ENCODE results near the gene MED4. TPM values are rescaled to one million over a fixed set of nuclear protein-coding genes. Genes with fewer than 3 reads are reported as not detected.

The MED4 gene
- total and polyA plus RNA-seq, 2 of the 8 experiments (the other 6 are each of a cell fraction or from before 2014, with no cell fraction given) = 25.7 to 48.1 TPM

DNA sequence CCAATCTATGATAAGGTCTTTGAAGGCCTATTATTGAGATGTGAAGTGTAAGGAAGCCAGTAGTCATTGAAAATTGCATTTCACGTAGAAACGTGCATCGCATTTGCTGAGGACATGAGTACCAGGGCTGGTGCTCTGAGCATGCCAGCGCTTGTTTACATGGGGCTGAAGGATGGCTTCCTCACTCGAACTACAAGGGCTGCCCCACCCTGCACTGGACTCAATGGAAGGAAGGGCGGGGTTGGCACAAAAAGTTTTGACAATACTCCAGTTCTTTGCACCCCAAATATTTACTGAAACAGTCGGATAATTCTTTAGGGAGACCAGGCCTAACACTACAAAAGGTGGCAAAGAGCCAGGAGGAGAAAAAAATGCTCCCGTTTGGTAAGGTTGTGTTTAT, 28.9 kb upstream of the MED4 start:
- Histone ChIP-seq H3K4me3 (ENCODE audit: extremely low read depth in 1 of 4, insufficient read depth in 2 of 4, low read depth in 3 of 4, low read length in 4 of 4) (no peak overlapping the region), H4K20me1 (replicated peaks in 1 of 2; ENCODE audit: control insufficient read depth in 1 of 2, insufficient read depth in 2 of 2, low read length in 2 of 2) (no peaks in the 10 kb centered on the region), H2AFZ (ENCODE audit: low read length) (no peak overlapping the region), H2AK5ac (ENCODE audit: low read depth, low read length) (no peak overlapping the region), H3K36me3 (ENCODE audit: control insufficient read depth in 2 of 4, insufficient read depth in 4 of 4, low read length in 3 of 4) (no peaks in the 10 kb centered on the region), H2BK5ac (ENCODE audit: low read depth, low read length) (no peak overlapping the region), H2BK12ac (ENCODE audit: low read depth, low read length) (no peak overlapping the region; the same call in 1 of the 2 replicates), H3K27me3 (replicated peaks in 1 of 4; ENCODE audit: control insufficient read depth in 3 of 4, extremely low read depth in 1 of 4, insufficient read depth in 3 of 4, low read length in 3 of 4) (no peaks in the 10 kb centered on the region), H3K79me2 (ENCODE audit: control insufficient read depth in 1 of 2, insufficient read depth in 2 of 2, low read length in 2 of 2) (no peaks in the 10 kb centered on the region), H3K27ac (ENCODE audit: low read depth, low read length) (no peak overlapping the region), H2BK15ac (ENCODE audit: low read length) (no peak overlapping the region), H3K23me2 (ENCODE audit: low read depth, low read length) (no peaks in the 10 kb centered on the region), H3K9me3 (ENCODE audit: insufficient read depth in 2 of 2, low read depth in 1 of 2, low read length in 1 of 2) (no peaks in the 10 kb centered on the region), H3K4me1 (replicated peaks in 1 of 4; ENCODE audit: control insufficient read depth in 3 of 4, insufficient read depth in 4 of 4, low read length in 3 of 4) (peaks cover 0 to 6% (median 3%) of the 10 kb centered on the region in 4 experiments; a peak in 6 of 7 replicates), H4K5ac (ENCODE audit: insufficient read length, low read depth, low read length) (no peak overlapping the region), H2BK20ac (ENCODE audit: low read length) (no peak overlapping the region), H3K18ac (ENCODE audit: extremely low read depth, low read length) (no peak overlapping the region), H3K23ac (ENCODE audit: insufficient read length) (no peak overlapping the region), H2BK120ac (replicated peaks; ENCODE audit: low read depth, low read length) (no peak overlapping the region), H3K79me1 (ENCODE audit: low read depth, low read length) (no peaks in the 10 kb centered on the region), H3K9ac (replicated peaks in 1 of 4; ENCODE audit: extremely low read depth in 1 of 4, low read depth in 3 of 4, low read length in 3 of 4) (no peak overlapping the region), H3K4me2 (ENCODE audit: insufficient read depth in 1 of 2, low read depth in 2 of 2, low read length in 2 of 2) (no peak overlapping the region), H4K8ac (ENCODE audit: extremely low read depth, insufficient read depth, low read length) (no peak overlapping the region), H4K91ac (replicated peaks; ENCODE audit: insufficient read length, low read length) (no peak overlapping the region), H3K14ac (ENCODE audit: insufficient read length) (no peak overlapping the region), H3K56ac (replicated peaks; ENCODE audit: insufficient read length, low read depth, low read length) (no peak overlapping the region), H3K4ac (replicated peaks; ENCODE audit: insufficient read length, low read depth, low read length) (no peak overlapping the region)
- FAIRE-seq (no peak), DNase-seq (ENCODE audit: low read depth in 1 of 2, low spot score in 2 of 2) (no peak)
- CTCF ChIA-PET (ENCODE audit: partially characterized antibody) = interaction anchor here (0.7 kb wide), 1 partner anchor 7 kb away, joined by 3 read pairs; no protein-coding TSS in a partner anchor
- 85% methylated on average over 8 of the region's 8 CpGs; no CpG with 5 or more reads in 1 of the 2 experiments for WGBS, 2 experiments (ENCODE audit: extremely low coverage in 1 of 2, insufficient coverage in 1 of 2, insufficient read length in 1 of 2, insufficient replicate concordance in 2 of 2, low coverage in 1 of 2, low lambda C conversion rate in 2 of 2, missing lambda C conversion rate in 1 of 2)
- POLR2A ChIA-PET (ENCODE audit: partially characterized antibody) = no interaction called here
- no peak for TF ChIP-seq SUZ12 (IDR thresholded peaks at IDR 0.05; ENCODE audit: low read length)
- TF ChIP-seq NANOG (IDR thresholded peaks at IDR 0.05; ENCODE audit: insufficient read depth, low read depth, low read length, poor library complexity, severe bottlenecking) = no peak
- no peak for TF ChIP-seq POU5F1 (IDR thresholded peaks at IDR 0.05; ENCODE audit: low read depth, low read length)
- TF ChIP-seq BACH1 (IDR thresholded peaks at IDR 0.05; ENCODE audit: low read length) = no peak
- TF ChIP-seq RXRA (IDR thresholded peaks at IDR 0.05; ENCODE audit: insufficient read depth, low read depth, low read length) = no peak
- no peak for TF ChIP-seq SIX5 (IDR thresholded peaks at IDR 0.05; ENCODE audit: low read depth, low read length)
- no peak for TF ChIP-seq CTBP2 (IDR thresholded peaks at IDR 0.05; ENCODE audit: borderline replicate concordance, insufficient read depth, insufficient read length, low read length)
- no peak for TF ChIP-seq NRF1 (IDR thresholded peaks at IDR 0.05; ENCODE audit: low read depth, low read length)
- TF ChIP-seq EZH2 (IDR thresholded peaks at IDR 0.05; ENCODE audit: low read depth, low read length, severe bottlenecking) = no peak
- no peak for TF ChIP-seq HDAC2 (IDR thresholded peaks at IDR 0.05; ENCODE audit: borderline replicate concordance in 1 of 2, low read depth in 2 of 2, low read length in 2 of 2)
- TF ChIP-seq, protein P1, sequence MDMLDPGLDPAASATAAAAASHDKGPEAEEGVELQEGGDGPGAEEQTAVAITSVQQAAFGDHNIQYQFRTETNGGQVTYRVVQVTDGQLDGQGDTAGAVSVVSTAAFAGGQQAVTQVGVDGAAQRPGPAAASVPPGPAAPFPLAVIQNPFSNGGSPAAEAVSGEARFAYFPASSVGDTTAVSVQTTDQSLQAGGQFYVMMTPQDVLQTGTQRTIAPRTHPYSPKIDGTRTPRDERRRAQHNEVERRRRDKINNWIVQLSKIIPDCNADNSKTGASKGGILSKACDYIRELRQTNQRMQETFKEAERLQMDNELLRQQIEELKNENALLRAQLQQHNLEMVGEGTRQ (IDR thresholded peaks at IDR 0.05; ENCODE audit: low read length) = no peak
- TF ChIP-seq CBX8 (IDR thresholded peaks at IDR 0.05; ENCODE audit: borderline replicate concordance, low read depth, low read length) = no peak
- no peak for TF ChIP-seq TAF7 (optimal IDR thresholded peaks at IDR 0.05; ENCODE audit: borderline replicate concordance, low read depth, low read length)
